HEK293 (cell line): ENCODE measurements around the gene PDE4B.

ENCODE experiments used
- CTCF ChIA-PET: fragments of 350-600 bp; formaldehyde crosslinking; extraction: SDS; loops from one replicate; lab custom pipeline; 2021; ENCODE audit warnings: antibody characterized with exemption; lab: Yijun Ruan, JAX
- POLR2A ChIA-PET: fragments of 300-600 bp; formaldehyde crosslinking; extraction: SDS; loops from one replicate; lab custom pipeline; 2020; ENCODE audit warnings: antibody characterized with exemption, inconsistent platforms; lab: Yijun Ruan, JAX
- H3K27ac ChIP-seq: fragments of 200-500 bp; sonication (Bioruptor generic); 2 replicates; pipeline ENCODE4 v1.5.1; 2014; ENCODE audit warnings: low read depth, low read length, control low read depth, inconsistent platforms; ENCODE audit errors: extremely low read depth
- H3K36me3 ChIP-seq, 2 experiments: fragments of 200-500 bp in 1 of 2; sonication (Bioruptor generic) in 1 of 2; 1 replicate in 1 of 2; 2 replicates in 1 of 2; pipeline ENCODE4 v1.5.1; 2014 to 2017; ENCODE audit warnings: inconsistent platforms in 2 of 2, low read length in 2 of 2; ENCODE audit not compliant: control insufficient read depth in 2 of 2, insufficient read depth in 1 of 2
- H3K4me1 ChIP-seq: fragments of 200-500 bp; sonication (Bioruptor generic); 2 replicates; pipeline ENCODE4 v1.5.1; 2014; ENCODE audit warnings: mild to moderate bottlenecking, low read length, inconsistent platforms; ENCODE audit not compliant: control insufficient read depth, insufficient read depth
- H3K4me3 ChIP-seq: 2 replicates; pipeline ENCODE4 v1.5.1; 2011; ENCODE audit warnings: low read depth, mild to moderate bottlenecking, control low read depth, low read length, moderate library complexity
- H3K9me3 ChIP-seq: fragments of 200-500 bp; sonication (Bioruptor generic); 2 replicates; pipeline ENCODE4 v1.5.1; 2014; ENCODE audit warnings: low read depth, low read length, inconsistent platforms; ENCODE audit not compliant: control insufficient read depth, insufficient read depth
- HOXA7 ChIP-seq: sonication (generic); formaldehyde crosslinking; IDR thresholded peaks from 2 replicates; pipeline ENCODE4 v1.8.1; 2022; ENCODE audit warnings: missing genetic modification reagents, borderline replicate concordance
- HOXC10 ChIP-seq: sonication (generic); formaldehyde crosslinking; IDR thresholded peaks from 2 replicates; pipeline ENCODE4 v1.8.1; 2023; ENCODE audit warnings: mild to moderate bottlenecking, missing genetic modification reagents
- ZBTB21 ChIP-seq: fragments of 450-650 bp; formaldehyde crosslinking; IDR thresholded peaks from 2 replicates; pipeline ENCODE4 v1.5.1; 2017; ENCODE audit warnings: missing biosample characterization, missing genetic modification characterization
- ZFP37 ChIP-seq: fragments of 450-650 bp; formaldehyde crosslinking; IDR thresholded peaks from 2 replicates; pipeline ENCODE4 v1.5.1; 2016; ENCODE audit warnings: missing biosample characterization, missing genetic modification characterization
- ZIC2 ChIP-seq: fragments of 450-650 bp; formaldehyde crosslinking; IDR thresholded peaks from 2 replicates; pipeline ENCODE4 v1.5.1; 2016; ENCODE audit warnings: missing biosample characterization, missing genetic modification characterization
- ZNF146 ChIP-seq: fragments of 450-650 bp; formaldehyde crosslinking; IDR thresholded peaks from 2 replicates; pipeline ENCODE4 v1.5.1; 2016; ENCODE audit warnings: missing biosample characterization, missing genetic modification characterization
- ZNF175 ChIP-seq: fragments of 450-650 bp; formaldehyde crosslinking; IDR thresholded peaks from 2 replicates; pipeline ENCODE4 v1.5.1; 2016; ENCODE audit warnings: missing biosample characterization, missing genetic modification characterization
- ZNF214 ChIP-seq: fragments of 450-650 bp; formaldehyde crosslinking; IDR thresholded peaks from 2 replicates; pipeline ENCODE4 v1.5.1; 2017; ENCODE audit warnings: missing biosample characterization, mild to moderate bottlenecking, missing genetic modification characterization, borderline replicate concordance
- ZNF292 ChIP-seq: fragments of 450-650 bp; formaldehyde crosslinking; IDR thresholded peaks from 2 replicates; pipeline ENCODE4 v1.5.1; 2016; ENCODE audit warnings: low read depth, missing biosample characterization, missing genetic modification characterization, borderline replicate concordance
- ZNF335 ChIP-seq: fragments of 450-650 bp; formaldehyde crosslinking; conservative IDR thresholded peaks from 2 replicates; pipeline ENCODE4 v1.5.1; 2016; ENCODE audit warnings: missing biosample characterization, missing genetic modification characterization
- ZNF416 ChIP-seq: fragments of 450-650 bp; formaldehyde crosslinking; IDR thresholded peaks from 2 replicates; pipeline ENCODE4 v1.5.1; 2016; ENCODE audit warnings: missing biosample characterization, missing genetic modification characterization
- ZNF548 ChIP-seq: fragments of 450-650 bp; formaldehyde crosslinking; IDR thresholded peaks from 2 replicates; pipeline ENCODE4 v1.5.1; 2016; ENCODE audit warnings: missing biosample characterization, missing genetic modification characterization
- ZNF610 ChIP-seq: fragments of 450-650 bp; formaldehyde crosslinking; IDR thresholded peaks from 2 replicates; pipeline ENCODE4 v1.5.1; 2016; ENCODE audit warnings: missing biosample characterization, missing genetic modification characterization, borderline replicate concordance
- ZNF623 ChIP-seq: fragments of 450-650 bp; formaldehyde crosslinking; IDR thresholded peaks from 2 replicates; pipeline ENCODE4 v1.5.1; 2016; ENCODE audit warnings: missing biosample characterization, missing genetic modification characterization
- ZNF76 ChIP-seq: fragments of 450-650 bp; formaldehyde crosslinking; IDR thresholded peaks from 2 replicates; pipeline ENCODE4; 2016; ENCODE audit warnings: low read depth, missing biosample characterization, missing genetic modification characterization, borderline replicate concordance
- ZNF785 ChIP-seq: fragments of 450-650 bp; formaldehyde crosslinking; IDR thresholded peaks from 2 replicates; pipeline ENCODE4 v1.5.1; 2016; ENCODE audit warnings: missing biosample characterization, missing genetic modification characterization
- ZSCAN16 ChIP-seq: fragments of 450-650 bp; formaldehyde crosslinking; IDR thresholded peaks from 2 replicates; pipeline ENCODE4 v1.5.1; 2016; ENCODE audit warnings: missing biosample characterization, missing genetic modification characterization
- TF ChIP-seq, protein P1 (sequence below): fragments of 450-650 bp; formaldehyde crosslinking; IDR thresholded peaks from 2 replicates; pipeline ENCODE4 v1.5.1; 2016; ENCODE audit warnings: missing biosample characterization, missing genetic modification characterization
- TF ChIP-seq, protein P2 (sequence below): fragments of 450-650 bp; formaldehyde crosslinking; IDR thresholded peaks from 2 replicates; pipeline ENCODE4 v1.5.1; 2016; ENCODE audit warnings: missing biosample characterization, missing genetic modification characterization
- TF ChIP-seq, protein P3 (sequence below): fragments of 450-650 bp; formaldehyde crosslinking; IDR thresholded peaks from 2 replicates; pipeline ENCODE4 v1.5.1; 2016; ENCODE audit warnings: missing biosample characterization, missing genetic modification characterization
- TF ChIP-seq, protein P4 (sequence below): fragments of 450-650 bp; formaldehyde crosslinking; IDR thresholded peaks from 2 replicates; pipeline ENCODE4 v1.5.1; 2016; ENCODE audit warnings: missing biosample characterization, missing genetic modification characterization, low read depth
- TF ChIP-seq, protein P5 (sequence below): fragments of 450-650 bp; formaldehyde crosslinking; IDR thresholded peaks from 2 replicates; pipeline ENCODE4 v1.5.1; 2016; ENCODE audit warnings: missing biosample characterization, missing genetic modification characterization

Gene PDE4B

DNA sequence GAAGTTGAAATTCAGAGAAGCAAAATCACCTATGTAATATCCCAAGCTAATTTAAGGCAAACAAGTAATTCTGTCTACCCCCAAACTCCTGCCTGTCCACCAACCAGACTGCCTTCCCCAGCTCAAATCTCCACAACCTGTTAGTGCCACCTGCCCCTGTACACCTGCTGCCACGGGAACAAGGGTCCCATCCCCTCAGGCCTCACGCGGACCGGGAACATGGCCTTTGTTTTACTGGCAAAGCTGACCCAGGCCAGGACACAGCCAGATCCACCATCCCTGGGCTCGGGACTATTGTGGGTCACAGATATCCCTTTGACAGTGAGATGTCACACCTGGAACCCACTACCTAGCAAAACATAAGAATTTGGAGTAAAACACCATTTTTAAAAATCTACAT lies 601.9 kb downstream of the PDE4B start:
- Histone ChIP-seq H3K36me3 (no peaks in the 10 kb centered on the region), H3K4me1 (no peaks in the 10 kb centered on the region)
- TF ChIP-seq ZNF416 (tag by site-specific recombination), result no peak
- no peak for TF ChIP-seq ZNF785
- TF ChIP-seq ZNF292 (tag by site-specific recombination), result no peak
- TF ChIP-seq ZNF623, result no peak
- TF ChIP-seq HOXA7 (CRISPR knock-in tag), result no peak
- TF ChIP-seq ZNF214 (tag by site-specific recombination), result no peak
- TF ChIP-seq ZFP37 (tag by site-specific recombination), result no peak
- TF ChIP-seq, protein P1, sequence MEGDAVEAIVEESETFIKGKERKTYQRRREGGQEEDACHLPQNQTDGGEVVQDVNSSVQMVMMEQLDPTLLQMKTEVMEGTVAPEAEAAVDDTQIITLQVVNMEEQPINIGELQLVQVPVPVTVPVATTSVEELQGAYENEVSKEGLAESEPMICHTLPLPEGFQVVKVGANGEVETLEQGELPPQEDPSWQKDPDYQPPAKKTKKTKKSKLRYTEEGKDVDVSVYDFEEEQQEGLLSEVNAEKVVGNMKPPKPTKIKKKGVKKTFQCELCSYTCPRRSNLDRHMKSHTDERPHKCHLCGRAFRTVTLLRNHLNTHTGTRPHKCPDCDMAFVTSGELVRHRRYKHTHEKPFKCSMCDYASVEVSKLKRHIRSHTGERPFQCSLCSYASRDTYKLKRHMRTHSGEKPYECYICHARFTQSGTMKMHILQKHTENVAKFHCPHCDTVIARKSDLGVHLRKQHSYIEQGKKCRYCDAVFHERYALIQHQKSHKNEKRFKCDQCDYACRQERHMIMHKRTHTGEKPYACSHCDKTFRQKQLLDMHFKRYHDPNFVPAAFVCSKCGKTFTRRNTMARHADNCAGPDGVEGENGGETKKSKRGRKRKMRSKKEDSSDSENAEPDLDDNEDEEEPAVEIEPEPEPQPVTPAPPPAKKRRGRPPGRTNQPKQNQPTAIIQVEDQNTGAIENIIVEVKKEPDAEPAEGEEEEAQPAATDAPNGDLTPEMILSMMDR, result no peak
- no peak for TF ChIP-seq ZNF548
- no peak for TF ChIP-seq ZBTB21 (tag by site-specific recombination)
- TF ChIP-seq ZIC2 (tag by site-specific recombination), result no peak
- no peak for TF ChIP-seq HOXC10 (CRISPR knock-in tag)
- TF ChIP-seq ZNF610 (tag by site-specific recombination), result no peak
- TF ChIP-seq ZSCAN16 (tag by site-specific recombination), result no peak
- TF ChIP-seq, protein P2, sequence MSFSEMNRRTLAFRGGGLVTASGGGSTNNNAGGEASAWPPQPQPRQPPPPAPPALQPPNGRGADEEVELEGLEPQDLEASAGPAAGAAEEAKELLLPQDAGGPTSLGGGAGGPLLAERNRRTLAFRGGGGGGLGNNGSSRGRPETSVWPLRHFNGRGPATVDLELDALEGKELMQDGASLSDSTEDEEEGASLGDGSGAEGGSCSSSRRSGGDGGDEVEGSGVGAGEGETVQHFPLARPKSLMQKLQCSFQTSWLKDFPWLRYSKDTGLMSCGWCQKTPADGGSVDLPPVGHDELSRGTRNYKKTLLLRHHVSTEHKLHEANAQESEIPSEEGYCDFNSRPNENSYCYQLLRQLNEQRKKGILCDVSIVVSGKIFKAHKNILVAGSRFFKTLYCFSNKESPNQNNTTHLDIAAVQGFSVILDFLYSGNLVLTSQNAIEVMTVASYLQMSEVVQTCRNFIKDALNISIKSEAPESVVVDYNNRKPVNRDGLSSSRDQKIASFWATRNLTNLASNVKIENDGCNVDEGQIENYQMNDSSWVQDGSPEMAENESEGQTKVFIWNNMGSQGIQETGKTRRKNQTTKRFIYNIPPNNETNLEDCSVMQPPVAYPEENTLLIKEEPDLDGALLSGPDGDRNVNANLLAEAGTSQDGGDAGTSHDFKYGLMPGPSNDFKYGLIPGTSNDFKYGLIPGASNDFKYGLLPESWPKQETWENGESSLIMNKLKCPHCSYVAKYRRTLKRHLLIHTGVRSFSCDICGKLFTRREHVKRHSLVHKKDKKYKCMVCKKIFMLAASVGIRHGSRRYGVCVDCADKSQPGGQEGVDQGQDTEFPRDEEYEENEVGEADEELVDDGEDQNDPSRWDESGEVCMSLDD, result no peak
- TF ChIP-seq, all 188 proteins: peak for 0
- Histone ChIP-seq H3K4me3 (no peak overlapping the region), H3K9me3 (no peaks in the 10 kb centered on the region), H3K27ac (no peak overlapping the region)
- ChIA-PET CTCF (no interaction called here), POLR2A (no interaction called here)

DNA sequence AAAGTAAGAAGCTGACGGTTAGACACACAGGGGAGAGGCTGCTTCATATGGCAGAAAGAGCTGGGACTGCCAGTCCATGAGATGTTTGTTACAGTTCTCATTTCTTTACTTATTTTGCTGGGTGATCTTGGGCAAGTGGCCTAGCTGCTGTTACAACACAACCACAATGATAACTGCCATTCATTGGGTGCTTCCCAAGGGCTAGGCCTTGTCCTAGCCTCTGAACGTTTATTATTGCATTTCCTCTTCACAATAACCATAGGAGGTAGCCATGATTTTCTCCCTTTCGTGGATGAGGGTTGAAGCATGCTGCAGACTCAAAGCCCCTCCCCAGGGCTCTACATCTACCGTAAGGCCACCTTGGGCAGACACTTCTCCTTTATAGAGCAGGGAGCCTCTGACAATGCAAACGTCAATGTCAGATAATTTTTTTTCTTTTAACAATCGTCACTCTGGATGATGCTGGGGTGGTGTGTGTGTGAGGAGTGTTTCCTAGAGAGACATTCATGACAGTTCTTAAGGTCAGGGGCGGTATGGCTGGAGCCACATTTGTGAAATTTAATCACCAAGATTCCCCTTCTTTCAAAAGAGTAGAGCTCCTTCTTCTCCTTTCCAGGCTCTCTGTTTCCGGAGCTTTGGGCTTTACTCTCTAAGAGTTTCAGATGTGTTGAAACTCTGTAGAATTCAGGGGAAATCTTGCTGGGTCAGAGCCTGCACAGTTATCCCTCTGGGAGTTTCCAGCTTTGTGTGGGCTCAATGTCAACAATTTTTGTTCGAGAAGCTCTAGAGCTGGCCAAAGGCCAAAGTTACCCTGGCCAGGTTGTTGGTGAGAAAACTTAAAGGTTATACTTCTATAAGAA lies 602.7 kb downstream of the PDE4B start:
- H3K27ac ChIP-seq, result no peak overlapping the region
- H3K4me3 ChIP-seq, result no peak overlapping the region
- H3K4me1 ChIP-seq, result no peaks in the 10 kb centered on the region
- no peaks in the 10 kb centered on the region for H3K36me3 ChIP-seq
- CTCF ChIA-PET, result interaction anchor here (0.6 to 0.8 kb wide), 2 partner anchors 35 to 42 kb away, joined by 3 to 4 read pairs; no protein-coding TSS in a partner anchor
- POLR2A ChIA-PET, result no interaction called here
- H3K9me3 ChIP-seq, result no peaks in the 10 kb centered on the region
- TF ChIP-seq ZNF76 (tag by site-specific recombination) (no peak), ZNF335 (tag by site-specific recombination) (no peak), ZNF610 (tag by site-specific recombination) (no peak), ZNF146 (tag by site-specific recombination) (no peak), ZNF175 (tag by site-specific recombination) (no peak)
- TF ChIP-seq, protein P3, sequence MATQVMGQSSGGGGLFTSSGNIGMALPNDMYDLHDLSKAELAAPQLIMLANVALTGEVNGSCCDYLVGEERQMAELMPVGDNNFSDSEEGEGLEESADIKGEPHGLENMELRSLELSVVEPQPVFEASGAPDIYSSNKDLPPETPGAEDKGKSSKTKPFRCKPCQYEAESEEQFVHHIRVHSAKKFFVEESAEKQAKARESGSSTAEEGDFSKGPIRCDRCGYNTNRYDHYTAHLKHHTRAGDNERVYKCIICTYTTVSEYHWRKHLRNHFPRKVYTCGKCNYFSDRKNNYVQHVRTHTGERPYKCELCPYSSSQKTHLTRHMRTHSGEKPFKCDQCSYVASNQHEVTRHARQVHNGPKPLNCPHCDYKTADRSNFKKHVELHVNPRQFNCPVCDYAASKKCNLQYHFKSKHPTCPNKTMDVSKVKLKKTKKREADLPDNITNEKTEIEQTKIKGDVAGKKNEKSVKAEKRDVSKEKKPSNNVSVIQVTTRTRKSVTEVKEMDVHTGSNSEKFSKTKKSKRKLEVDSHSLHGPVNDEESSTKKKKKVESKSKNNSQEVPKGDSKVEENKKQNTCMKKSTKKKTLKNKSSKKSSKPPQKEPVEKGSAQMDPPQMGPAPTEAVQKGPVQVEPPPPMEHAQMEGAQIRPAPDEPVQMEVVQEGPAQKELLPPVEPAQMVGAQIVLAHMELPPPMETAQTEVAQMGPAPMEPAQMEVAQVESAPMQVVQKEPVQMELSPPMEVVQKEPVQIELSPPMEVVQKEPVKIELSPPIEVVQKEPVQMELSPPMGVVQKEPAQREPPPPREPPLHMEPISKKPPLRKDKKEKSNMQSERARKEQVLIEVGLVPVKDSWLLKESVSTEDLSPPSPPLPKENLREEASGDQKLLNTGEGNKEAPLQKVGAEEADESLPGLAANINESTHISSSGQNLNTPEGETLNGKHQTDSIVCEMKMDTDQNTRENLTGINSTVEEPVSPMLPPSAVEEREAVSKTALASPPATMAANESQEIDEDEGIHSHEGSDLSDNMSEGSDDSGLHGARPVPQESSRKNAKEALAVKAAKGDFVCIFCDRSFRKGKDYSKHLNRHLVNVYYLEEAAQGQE, result no peak
- TF ChIP-seq, protein P4, sequence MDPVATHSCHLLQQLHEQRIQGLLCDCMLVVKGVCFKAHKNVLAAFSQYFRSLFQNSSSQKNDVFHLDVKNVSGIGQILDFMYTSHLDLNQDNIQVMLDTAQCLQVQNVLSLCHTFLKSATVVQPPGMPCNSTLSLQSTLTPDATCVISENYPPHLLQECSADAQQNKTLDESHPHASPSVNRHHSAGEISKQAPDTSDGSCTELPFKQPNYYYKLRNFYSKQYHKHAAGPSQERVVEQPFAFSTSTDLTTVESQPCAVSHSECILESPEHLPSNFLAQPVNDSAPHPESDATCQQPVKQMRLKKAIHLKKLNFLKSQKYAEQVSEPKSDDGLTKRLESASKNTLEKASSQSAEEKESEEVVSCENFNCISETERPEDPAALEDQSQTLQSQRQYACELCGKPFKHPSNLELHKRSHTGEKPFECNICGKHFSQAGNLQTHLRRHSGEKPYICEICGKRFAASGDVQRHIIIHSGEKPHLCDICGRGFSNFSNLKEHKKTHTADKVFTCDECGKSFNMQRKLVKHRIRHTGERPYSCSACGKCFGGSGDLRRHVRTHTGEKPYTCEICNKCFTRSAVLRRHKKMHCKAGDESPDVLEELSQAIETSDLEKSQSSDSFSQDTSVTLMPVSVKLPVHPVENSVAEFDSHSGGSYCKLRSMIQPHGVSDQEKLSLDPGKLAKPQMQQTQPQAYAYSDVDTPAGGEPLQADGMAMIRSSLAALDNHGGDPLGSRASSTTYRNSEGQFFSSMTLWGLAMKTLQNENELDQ (tag by site-specific recombination), result no peak
- TF ChIP-seq, protein P5, sequence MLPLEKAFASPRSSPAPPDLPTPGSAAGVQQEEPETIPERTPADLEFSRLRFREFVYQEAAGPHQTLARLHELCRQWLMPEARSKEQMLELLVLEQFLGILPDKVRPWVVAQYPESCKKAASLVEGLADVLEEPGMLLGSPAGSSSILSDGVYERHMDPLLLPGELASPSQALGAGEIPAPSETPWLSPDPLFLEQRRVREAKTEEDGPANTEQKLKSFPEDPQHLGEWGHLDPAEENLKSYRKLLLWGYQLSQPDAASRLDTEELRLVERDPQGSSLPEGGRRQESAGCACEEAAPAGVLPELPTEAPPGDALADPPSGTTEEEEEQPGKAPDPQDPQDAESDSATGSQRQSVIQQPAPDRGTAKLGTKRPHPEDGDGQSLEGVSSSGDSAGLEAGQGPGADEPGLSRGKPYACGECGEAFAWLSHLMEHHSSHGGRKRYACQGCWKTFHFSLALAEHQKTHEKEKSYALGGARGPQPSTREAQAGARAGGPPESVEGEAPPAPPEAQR, result no peak
